Activated T-cell treated with anti-CD3 and anti-CD28 coated beads for 4 hours (primary cell): ENCODE data around the gene DPAGT1.
"Not testable (repeated sequence)": the region's sequence is repeated elsewhere in the genome, so short reads cannot be mapped to it uniquely, and the experiment has no call there.

Experiments used
- DNase-seq: peaks from one replicate; pipeline ENCODE4 v3.0.0-alpha.2; 2020

Gene DPAGT1

DNA sequence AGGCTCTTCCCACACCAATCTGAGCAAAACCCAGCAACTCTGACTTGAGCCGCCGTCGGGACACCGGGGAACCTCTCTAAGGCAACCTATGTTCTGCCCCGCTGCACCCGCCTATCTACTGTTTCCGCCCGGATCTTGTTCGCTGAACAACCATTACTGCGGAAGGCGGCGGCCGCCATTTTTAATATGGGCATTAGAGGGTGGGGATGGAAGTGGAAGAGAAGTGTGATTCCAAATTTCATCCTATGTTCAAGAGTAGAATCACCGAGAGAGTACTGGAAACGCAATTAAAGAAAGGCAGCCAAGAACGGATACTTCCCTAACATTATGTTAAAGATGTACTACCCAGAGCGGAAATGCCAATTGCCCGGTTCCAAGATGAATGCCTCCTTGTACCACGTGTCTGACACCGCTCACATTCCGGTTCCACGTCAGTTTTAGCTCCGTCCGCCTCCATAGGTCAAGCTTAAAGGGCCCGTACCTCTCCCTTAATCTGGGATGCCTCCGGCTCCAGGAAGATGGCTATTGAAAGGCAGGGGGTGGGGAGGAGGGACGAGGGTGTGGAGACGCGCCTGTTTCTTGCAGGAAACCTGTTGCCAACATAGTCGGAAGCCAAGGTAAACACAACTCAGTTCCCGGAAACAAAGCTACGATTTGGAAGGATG lies at the start of gene DPAGT1:
Gene DPAGT1 (minus strand): TSS at position 95 of the 665 bp plus-strand sequence. CDS start 198 bp downstream, outside the sequence.
- peak; percentile 80 for DNase-seq

DNA sequence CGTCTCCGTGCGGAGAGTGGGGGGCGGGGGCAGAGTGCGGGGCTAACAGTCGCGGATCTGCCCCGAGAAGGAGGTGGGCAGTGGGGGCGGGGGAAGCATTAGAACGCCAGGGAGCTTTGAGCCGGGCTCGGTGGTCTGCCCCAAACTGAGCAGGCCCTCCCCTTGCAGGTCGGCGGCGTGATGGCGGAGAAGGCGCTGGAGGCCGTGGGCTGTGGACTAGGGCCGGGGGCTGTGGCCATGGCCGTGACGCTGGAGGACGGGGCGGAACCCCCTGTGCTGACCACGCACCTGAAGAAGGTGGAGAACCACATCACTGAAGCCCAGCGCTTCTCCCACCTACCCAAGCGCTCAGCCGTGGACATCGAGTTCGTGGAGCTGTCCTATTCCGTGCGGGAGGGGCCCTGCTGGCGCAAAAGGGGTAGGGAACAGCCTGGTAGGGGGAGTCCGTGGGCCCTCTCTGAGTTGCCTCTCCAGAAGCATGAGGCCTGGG lies 48.2 kb upstream of the DPAGT1 start:
- no peak for DNase-seq

DNA sequence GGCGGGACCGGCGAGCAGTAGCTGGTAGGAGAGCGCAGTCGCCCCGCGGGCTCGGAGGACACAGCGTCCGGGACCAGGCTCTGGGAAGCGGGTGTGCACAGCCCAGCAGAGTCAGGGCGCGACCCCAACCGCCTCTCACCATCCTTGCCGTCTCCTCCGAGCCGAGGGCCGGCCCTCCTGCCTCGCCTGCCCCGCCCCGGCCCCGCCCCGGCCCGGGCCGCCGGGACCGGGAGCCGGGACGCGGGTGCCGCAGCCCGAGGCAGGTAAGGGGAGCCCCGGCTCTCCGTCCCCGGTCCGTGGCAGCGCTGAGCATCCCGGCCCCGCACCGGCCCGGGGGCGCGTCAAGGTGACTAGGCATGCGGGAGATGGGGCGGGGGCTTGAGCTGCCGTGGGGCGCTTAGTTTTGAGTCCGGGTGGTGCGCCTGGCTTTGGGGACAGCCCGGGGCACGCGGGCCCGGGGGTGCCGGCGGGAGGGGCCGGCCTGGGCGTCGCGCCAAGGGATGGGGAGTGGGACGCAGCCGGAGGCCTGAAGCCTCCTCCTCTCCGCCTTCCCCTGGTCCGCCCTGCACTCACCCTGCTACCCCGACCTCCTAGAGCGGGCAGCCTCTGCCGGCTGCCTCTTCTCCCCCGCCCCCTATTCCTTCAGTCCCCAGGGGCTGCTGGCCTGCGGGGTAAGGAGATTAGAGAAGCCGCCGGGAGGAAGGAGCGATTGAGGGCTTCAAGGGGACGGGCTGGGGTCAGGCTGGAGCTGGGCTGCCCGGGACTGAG lies 47.5 kb upstream of the DPAGT1 start, which contains the start of gene ABCG4:
Gene ABCG4 (plus strand): TSS at position 35 of the 768 bp plus-strand sequence. CDS start 914 bp downstream, outside the sequence.
- DNase-seq: no peak

DNA sequence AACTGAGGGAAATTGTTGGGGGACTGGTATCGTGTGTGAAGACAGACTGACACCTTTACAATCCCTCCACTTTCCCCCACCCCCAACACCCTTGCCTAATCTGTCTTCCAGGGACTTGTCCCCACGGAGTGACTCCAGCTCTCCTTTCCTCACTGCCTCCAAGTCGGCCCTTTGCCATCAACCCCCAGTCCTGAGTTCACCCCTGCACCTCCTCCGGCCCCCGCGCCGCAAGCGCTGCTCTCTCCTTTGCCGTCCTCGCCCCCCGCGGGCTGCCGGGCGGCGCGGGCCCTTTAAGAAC lies 47.0 kb upstream of the DPAGT1 start:
- DNase-seq: no peak

DNA sequence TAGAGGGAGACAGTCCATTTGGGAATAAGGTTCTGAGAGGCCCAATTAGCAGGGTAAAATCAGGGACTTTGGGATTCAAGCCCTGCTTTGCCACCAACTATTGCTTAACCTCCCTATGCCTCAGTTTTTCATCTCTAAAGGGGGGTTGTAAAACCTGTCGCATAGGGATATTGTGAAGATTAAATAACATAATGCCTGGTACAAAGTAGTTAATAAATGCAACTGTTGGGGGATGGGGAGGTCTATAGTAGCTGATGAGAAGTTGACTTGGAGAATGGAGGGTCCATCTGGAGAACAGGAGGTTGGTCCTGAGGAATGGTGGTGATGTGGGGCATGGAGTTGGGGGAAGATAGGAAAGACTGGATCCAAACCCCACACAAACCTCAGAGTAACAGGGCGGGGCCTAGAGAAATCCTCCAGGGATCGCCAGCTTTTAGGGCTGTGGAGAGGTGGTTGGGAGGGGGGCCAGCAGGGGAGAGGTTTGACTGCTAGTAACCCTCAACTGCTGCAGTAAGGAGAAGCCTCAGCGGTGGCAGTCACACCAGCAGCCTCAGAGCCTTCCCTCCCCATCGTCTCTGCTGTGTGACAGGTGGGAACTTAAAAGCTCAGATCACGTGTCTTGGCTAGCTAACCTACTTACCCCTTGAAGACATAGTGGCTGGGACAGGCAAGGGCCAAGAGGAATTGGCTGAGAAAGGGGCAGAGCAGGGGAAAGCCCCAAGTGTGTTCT lies 46.1 kb upstream of the DPAGT1 start:
- DNase-seq: no peak

DNA sequence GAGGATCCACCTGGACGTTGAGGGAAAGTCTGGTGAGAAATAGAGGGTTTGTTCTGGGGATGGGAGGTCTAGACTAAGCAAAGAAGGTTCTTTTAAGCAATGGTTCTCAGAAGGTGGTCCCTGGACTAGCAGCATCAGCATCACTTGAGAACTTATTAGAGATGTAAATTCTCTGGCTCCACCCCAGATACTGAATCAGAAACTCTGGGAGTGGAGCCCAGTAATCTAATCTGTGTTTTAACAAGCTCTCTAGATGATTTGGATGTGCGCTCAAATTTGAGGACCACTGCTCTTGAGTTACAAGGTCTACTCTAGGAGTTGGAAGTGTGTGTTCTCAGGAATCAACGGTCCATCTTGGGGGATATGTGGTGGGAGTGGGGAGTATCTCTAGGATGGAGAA lies 43.9 kb upstream of the DPAGT1 start:
- DNase-seq: no peak

DNA sequence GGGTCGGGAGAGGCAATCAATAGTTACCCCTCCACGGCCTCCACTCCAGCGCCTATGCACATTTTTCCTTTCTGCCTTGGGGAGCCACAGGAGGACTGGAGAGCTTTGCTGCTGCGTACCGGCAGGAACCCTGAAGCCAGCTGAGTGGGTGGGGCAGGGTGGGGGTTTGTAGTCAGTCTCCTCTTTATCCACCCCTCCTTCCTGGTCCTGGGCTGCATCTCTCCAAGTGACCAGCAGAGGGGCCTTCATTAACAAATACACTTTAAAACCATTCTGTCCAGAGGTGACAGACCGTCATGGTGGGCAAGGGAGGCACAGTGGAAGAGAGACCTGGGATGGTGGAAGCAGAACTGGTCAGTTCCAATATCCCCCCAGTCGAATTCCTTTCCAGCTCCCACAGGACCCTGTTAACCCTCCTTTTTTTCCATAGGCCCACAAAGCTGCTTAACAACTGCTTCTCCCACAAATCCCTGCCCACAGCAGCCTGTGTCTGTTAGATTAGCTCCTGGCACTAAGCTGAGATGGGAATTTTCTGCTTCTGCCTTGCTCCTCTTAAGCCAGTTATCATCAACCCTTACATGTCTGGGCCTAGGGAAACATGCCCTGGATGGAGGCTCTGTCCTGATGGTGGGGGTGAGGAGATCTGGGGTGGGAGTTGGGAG lies 43.3 kb upstream of the DPAGT1 start:
- DNase-seq: no peak

DNA sequence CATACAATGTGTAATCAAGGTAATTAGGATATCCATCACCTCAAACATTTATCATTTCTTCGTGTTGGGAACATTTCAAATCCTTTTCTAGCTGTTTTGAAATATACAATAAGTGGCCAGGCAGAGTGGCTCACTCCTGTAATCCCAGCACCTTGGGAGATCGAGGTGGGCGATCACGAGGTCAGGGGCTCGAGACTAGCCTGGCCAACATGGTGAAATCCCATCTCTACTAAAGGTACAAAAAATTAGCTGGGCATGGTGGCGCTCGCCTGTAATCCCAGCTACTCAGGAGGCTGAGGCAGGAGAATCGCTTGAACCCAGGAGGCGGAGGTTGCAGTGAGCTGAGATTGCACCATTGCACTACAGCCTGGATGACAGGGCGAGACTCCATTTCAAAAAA lies 37.6 kb upstream of the DPAGT1 start:
- DNase-seq: not testable (repeated sequence)

DNA sequence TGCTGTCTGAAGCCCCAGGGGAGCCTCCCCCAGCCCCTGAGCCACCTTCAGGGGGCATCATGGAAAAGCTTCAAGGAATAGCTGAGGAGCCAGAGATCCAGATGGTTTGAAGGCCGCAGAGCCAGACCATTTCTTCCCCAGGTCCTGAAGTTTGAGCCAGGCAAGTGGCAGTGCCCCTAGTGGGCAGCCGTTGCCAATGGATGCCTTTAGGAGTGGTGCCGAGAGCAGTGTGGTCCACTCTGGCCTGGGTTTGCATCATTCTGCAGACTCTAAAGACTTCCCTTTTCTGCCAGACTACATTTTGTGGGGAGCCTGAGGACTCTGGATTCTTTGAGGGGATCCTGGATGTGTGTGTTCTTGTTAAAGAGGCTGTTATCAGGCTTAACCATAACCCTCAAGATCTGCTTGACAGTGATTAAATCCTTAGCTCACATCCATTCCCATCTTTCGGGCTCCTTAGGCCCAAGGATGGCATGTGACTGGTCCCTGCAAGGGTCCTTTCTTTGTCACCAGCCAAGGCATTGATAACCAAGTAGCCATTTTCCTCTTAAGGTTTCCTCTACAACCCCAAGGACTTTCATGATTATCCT lies 32.8 kb upstream of the DPAGT1 start:
- no peak for DNase-seq

DNA sequence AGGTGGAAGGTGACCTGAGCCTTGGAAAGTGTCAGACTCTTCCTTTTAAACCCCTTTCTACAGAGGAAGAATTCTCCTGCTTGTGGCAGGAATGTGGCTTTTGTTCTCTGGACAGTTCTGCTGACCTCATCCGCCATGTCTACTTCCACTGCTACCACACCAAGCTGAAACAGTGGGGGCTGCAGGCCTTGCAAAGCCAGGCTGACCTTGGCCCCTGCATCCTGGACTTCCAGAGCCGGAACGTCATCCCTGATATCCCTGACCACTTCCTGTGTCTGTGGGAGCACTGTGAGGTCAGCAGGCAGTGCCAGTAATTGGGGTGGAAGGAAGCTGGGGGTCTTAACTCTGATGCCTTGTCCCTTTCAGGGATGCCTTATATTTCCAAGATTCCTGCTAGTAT lies 29.0 kb upstream of the DPAGT1 start:
- DNase-seq: no peak

DNA sequence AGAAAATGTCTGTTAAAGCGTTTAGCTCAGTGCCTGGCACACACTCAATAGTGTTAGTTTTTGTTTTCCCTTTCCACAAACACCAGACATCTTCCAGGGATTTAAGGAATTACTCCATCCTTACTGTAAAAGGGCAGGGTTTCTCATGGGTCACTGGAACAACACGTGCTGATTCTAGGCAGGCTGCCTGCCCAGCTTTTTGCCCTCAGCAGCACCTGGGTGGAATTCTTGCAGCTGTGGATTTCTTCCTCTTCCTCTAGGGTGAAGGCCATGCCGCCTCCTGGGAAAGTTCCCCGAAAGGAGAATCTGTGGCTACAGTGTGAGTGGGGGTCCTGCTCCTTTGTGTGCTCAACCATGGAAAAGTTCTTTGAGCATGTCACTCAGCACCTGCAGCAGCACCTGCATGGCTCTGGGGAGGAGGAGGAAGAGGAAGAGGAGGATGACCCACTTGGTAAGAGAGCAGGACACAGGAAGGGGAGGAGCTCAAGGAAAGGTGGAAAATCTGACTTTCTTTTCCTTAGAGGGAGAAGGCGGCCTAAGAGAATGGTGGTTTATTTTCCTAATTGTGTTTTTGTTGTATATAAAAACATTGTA lies 25.1 kb upstream of the DPAGT1 start:
- no peak for DNase-seq

DNA sequence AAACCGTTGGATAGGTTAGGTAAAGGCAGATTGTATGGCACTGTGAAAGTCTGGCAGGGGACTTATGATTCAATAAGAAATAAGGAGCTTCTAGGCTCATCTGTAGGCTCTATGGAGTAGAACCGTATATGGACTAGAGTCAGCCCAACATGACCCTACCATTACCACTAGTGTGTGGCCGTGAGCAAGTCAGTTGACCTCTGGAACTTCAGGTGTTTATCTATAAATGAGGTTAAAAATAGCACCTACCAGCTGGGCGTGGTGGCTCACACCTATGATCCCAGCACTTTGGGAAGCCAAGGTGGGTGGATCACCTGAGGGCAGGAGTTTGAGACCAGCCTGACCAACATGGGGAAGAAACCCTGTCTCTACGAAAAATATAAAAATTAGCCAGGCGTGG lies 24.2 kb upstream of the DPAGT1 start:
- DNase-seq: no peak

DNA sequence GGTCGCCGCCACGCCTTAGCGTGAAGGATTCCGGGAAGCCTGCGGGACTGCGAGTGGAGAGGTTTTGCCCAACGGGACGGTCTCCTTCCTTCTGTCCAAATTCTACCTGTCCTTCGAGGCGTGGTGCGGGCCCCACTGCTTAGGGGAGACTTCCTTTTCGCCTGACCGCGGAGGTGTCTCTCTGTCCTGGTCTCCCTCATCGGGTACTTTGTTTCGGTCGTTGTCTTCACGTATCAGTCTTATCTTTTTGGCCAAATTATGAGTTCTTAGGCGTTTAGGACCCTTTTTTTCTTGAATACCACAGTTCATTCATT lies 20.1 kb upstream of the DPAGT1 start:
- no peak for DNase-seq

DNA sequence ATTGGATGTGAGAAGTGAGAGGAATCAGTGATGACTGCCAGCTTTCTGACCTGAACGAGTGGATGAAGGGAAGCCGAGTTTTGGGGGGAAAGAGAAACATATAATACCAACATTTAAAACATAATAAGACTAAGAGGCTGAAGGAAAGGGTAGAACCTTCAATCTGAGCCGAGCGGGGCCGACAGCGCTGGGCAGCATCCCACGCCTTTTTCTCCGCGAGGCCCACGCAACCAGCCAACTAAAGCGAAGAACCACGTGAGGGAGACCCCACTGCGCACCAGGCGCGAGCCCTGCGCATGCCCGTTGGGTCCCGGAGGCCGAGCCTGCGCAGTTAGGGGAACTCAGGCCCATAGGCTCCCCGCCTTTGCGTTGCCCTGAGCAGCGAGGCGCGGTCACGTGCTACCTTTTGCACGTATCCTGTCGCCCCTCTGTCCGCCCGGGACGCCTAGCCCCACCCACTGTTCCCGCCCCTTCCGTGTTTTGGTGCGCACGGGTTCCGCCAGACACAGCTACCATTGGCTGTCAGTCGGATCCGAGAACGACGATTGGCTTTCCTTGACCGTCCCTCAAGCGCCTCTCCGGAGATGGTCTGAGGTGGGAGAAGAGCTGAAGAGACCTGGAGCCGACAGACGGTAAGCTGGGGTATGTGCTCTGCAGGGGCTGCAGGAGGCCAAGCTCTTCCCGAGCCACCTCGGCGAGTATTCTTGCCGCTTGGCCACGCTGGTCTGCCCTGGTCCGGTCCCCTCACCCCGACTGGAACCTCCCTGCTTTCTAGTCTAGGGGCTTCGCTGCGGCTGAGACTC lies 19.6 kb upstream of the DPAGT1 start, which contains the start of gene HINFP:
Gene HINFP (plus strand): TSS at position 573 of the 803 bp plus-strand sequence. CDS start 5,365 bp downstream, outside the sequence.
- peak; percentile 100 for DNase-seq

DNA sequence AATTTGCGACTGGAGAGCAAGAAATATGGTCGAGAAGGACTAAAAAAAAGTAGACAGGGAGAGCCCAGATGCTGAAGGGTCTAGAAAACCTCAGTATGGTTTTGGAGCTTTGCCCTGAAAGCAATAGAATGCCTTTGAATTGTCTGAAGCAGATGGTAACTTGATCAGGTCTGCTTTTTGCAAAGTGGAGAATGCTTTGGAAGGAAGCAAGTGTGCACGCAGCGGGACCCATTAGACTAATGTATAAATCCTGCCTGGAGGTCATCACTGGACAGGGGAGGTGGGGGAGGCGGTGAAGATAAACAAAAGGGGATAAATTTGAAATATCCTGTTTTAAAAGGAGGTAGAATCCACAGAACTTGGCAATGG lies 19.0 kb upstream of the DPAGT1 start:
- DNase-seq: no peak

DNA sequence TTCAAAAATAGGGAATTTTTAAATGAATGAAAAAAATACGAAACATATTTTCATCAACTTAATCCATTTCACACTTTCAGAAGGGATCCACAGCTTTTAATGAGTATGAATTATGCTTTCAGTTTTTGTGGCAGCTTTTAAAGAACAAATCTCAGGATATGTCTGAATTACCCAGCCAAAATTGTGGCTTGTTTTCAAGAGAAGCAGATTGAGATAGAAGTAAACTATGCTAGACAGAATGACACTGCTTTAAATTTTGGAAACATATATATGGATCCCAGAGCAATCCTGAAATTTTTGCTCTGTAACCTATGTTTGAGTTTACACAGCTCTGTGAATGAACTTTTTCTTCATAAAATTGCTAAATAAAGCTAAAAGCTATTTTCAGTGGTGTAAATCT lies 17.3 kb upstream of the DPAGT1 start:
- no peak for DNase-seq

DNA sequence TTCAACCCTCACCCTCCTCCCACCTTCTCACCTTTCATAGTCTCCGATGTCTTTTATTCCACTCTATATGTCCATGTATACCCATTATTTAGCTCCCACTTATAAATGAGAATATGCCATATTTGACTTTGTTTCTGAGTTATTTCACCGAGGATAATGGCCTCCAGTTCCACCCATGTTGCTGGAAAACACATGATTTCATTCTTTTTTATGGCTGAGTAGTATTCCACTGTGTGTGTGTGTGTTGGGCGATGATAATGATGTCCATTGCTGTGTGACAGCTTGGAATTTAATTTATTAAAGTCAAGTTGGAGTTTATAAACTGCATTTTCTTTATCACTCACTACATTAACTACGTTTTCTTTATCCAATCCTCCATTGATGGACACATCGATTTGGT lies 16.6 kb upstream of the DPAGT1 start:
- DNase-seq: no peak

DNA sequence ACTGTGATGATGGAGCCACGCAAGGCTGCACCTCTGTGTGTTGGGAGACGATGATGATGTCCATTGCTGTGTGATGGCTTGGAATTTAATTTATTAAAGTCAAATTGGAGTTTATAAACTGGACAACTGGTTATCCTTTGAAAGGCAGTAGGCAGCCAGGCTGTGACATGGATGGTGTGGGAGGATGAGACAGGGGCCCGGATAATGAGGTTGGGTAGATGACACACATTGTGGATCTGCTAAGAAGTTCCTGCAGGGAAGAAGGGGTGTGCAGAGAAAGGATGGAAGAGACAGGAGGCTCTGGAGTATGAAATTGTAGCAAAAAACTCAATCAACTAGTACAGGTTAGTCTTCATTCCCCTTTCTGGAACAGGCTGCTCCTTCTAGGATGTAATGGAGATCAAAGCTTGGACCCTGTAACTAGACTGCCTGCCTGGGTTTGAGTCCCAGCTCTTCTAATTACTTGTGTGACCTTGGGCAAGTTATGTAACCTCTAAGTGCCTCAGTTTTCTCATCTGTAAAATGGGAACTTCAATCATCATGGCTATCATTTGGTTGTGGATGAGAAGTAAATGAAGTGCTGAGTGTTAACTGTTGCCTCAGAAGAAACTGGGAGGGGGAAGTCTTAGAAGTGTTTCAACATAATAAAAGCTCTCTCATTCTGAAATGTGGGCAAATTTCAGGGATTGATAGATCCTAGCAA lies 15.5 kb upstream of the DPAGT1 start:
- DNase-seq: no peak

DNA sequence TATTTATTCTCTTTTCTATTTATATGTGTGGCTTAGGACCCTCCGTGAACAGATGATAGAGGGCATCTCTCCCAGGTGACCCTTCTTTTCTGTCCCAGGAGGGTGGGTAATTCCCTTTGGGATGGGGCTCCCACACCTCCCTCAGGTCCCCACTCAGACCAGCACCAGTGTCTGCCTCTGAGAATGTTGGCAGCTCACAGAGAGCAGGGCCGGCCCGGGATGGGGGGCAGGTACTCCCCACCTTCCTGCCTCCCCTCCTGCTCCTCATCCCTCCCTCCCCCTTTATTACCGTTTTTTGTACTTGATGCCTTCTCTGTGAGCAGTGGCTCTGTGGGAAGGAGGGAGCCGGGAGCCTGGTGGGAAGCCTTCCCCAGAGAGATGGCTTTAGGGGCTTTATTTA lies 14.9 kb upstream of the DPAGT1 start:
- DNase-seq: no peak

DNA sequence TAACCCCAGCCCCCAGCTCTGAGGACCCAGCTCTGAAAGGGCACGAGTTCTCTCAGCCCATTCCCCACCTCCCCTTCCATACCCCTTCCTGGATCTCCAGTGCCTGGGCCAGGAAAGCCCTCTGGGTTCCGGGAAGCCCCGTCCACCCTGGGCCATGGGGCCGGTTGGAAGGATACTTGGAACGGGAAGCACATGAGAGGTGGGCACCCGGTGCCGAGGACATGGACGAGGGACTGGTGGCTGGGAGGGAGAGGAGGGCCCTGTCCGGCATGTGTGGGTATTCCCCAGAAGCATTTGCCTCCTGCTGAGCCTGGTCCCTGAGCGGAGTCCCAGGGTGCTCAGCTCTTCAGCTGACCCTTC lies 14.6 kb upstream of the DPAGT1 start:
- no peak for DNase-seq
